ENCODE data around the gene SPATA17.
"Not testable (repeated sequence)": the region's sequence is repeated elsewhere in the genome, so short reads cannot be mapped to it uniquely, and the experiment has no call there.

SPATA17 gene

DNA sequence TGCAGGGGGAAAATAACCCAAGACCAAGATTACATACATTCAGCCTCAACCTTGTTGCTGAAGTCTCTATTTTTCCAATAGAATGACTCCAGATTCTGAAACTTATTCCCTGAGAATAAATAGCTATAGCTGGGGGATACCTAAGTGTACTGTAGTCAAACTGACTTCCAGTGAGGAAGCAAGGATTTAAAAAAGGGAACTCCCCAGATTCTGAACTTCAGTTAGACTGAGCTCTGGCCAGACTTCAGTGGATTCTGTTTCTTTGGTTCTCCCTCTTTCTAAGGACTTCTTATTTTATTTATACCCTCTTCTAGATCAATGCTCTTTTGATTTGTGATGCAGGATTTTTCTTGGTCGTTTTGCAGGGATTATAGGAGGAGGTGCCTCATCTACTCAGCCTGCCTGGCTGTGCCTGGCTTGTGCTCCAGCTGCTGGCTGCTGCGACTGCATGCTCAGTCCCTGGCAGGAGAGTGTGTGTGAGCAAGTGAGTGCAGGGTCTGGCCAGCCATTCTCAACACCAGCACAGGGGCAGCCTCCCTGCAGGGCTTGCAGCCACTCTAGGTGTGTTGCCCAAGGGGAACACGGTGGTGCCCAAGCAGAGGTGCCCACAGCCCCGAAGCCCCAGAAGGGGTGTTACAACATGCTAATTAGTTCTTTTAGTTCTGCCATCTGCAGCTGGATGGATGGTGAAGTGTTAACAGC, 43.0 kb downstream of the SPATA17 start:
- TF ChIP-seq ZFX (IDR thresholded peaks at IDR 0.05): no peak
- TF ChIP-seq, protein P1, sequence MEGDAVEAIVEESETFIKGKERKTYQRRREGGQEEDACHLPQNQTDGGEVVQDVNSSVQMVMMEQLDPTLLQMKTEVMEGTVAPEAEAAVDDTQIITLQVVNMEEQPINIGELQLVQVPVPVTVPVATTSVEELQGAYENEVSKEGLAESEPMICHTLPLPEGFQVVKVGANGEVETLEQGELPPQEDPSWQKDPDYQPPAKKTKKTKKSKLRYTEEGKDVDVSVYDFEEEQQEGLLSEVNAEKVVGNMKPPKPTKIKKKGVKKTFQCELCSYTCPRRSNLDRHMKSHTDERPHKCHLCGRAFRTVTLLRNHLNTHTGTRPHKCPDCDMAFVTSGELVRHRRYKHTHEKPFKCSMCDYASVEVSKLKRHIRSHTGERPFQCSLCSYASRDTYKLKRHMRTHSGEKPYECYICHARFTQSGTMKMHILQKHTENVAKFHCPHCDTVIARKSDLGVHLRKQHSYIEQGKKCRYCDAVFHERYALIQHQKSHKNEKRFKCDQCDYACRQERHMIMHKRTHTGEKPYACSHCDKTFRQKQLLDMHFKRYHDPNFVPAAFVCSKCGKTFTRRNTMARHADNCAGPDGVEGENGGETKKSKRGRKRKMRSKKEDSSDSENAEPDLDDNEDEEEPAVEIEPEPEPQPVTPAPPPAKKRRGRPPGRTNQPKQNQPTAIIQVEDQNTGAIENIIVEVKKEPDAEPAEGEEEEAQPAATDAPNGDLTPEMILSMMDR (conservative IDR thresholded peaks at IDR 0.05): no peak
- no peak overlapping the region for H3K27ac ChIP-seq

DNA sequence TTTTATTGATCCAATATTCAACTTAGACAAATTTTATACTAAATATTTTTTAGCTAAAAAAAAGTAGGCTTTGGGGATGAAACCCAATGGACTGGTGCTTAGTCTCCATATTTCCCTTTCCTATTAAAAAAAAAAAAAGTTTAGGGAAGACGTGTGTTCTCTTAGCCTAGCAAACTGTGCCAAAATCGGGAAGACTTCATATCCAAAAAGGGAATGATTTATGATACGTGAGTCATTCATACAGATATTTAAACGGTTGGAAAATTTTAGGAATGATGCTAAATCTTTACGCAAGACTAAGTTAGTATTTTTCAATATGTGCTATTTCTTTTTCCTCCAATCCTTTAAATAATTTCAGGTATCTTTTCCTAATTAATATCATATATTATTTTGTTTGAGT, 50.7 kb downstream of the SPATA17 start:
- no peak for TF ChIP-seq ZFX (IDR thresholded peaks at IDR 0.05)
- TF ChIP-seq, protein P1 (conservative IDR thresholded peaks at IDR 0.05): no peak

DNA sequence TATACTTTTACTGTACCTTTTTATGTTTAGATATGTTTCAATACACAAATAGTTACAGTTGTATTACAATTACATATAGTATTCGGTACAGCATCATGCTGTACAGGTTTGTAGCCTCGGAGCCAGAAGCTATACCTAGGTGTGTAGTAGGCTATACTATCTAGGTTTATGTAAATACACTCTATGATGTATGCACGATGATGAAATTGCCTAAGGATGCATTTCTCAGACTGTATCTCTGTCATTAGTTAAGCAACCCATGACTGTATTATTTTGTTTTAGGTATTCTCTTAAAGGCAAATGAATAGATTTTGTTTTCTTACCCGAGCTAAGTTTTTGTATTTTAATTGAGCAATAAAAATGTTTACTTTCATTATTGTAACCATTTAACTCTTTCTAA, 56.4 kb downstream of the SPATA17 start:
- no peak overlapping the region for H3K27ac ChIP-seq
- TF ChIP-seq, protein P1 (conservative IDR thresholded peaks at IDR 0.05): no peak
- TF ChIP-seq ZFX (IDR thresholded peaks at IDR 0.05): no peak

More for the DNA sequence above, 50.7 kb downstream of the SPATA17 start:
- H3K27ac ChIP-seq: no peak overlapping the region

DNA sequence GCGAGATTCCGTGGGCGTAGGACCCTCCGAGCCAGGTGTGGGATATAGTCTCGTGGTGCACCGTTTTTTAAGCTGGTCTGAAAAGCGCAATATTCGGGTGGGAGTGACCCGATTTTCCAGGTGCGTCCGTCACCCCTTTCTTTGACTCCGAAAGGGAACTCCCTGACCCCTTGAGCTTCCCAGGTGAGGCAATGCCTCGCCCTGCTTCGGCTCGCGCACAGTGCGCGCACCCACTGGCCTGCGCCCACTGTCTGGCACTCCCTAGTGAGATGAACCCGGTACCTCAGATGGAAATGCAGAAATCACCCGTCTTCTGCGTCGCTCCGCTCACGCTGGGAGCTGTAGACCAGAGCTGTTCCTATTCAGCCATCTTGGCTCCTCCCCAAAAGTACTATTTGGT, 65.0 kb downstream of the SPATA17 start:
- not testable (repeated sequence) for H3K27ac ChIP-seq

DNA sequence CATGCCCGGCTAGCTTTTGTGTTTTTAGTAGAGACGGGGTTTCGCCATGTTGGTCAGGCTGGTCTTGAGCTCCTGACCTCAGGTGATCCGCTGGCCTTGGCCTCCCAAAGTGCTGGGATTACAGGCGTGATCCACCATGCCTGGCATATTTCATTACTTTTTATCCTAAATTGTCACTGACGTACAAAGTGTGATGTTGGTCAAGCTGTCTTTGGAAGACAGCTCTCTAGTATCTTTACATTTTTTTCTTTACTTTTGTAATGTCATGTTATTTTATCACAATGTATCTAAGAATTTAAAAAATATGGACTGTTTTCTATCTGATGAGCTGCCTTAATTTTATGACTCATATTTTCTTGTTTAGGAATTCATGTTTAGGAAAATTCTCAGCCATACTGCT, 72.2 kb downstream of the SPATA17 start:
- no peak overlapping the region for H3K27ac ChIP-seq
- TF ChIP-seq ZFX (IDR thresholded peaks at IDR 0.05): no peak
- TF ChIP-seq, protein P1 (conservative IDR thresholded peaks at IDR 0.05): no peak

DNA sequence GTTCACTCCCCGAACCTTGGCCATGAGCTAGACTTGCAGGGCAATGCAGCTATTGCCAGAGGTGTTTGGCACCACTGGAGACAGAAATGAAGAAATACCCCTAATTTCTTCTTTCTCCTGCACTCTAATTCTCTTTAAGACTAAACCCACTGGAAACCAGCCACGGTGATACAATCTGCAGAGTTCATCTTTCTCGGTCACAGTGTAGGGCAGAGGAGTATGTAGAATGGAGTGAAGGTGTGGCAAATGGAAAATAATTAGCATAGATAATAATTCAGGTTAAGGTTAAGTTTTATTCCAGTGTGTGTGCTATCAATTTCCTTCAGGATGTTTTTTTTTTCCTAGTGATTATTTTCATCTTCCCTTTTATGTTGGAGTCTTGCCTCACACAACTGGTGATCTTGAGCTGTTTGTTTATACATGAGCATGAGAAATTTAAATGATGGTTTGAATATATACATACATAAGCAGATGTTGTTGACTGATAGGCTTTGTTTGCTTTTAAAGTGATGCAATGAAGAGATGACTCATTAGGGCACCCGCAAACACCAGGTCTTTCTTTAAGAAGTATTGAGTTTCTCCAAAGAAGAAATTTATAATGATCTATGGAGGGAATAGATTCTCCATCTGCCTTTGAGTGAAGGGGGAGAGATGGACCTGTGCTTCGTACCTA, 81.9 kb downstream of the SPATA17 start:
- H3K27ac ChIP-seq: no peak overlapping the region
- TF ChIP-seq, protein P1 (conservative IDR thresholded peaks at IDR 0.05): no peak
- TF ChIP-seq ZFX (IDR thresholded peaks at IDR 0.05): no peak

DNA sequence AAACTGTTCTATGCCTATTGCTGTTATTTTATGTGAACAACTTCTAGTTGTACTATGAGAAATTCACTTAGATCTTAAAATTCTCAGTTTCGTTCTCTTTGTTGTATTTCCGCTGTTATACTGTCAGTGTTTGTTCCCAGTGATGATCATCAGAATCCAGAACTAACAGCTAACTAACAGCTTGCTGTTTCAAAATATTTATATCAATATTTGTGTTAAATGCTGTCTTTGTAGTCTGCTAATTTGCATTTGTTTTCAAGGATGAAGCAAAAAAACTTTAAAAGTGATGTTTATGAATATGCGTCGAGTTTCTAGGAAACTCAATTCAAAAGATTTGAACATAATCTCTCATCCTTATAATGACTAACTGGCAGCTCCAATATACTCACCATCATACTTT, 84.5 kb downstream of the SPATA17 start:
- TF ChIP-seq, protein P1 (conservative IDR thresholded peaks at IDR 0.05): no peak
- TF ChIP-seq ZFX (IDR thresholded peaks at IDR 0.05): no peak
- no peak overlapping the region for H3K27ac ChIP-seq

DNA sequence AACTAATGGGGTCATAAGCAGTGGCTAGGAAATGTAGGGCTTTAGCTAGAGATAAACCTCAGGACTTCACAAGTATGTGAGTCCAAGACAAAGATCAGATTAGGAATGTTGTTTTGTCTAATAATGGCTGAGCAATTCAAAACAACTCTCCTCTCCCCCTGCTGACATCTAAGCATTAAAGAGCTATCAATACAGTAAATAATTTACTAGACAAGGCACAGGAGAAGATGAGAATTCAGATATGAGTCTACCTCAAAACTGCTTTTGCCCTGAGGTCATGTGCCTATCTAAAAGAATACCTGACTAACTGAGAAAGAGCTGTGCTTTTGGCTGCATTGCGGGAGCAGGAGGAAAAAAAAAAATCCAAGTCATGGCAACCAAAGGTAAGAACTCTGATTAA, 86.8 kb downstream of the SPATA17 start:
- H3K27ac ChIP-seq: no peak overlapping the region
- TF ChIP-seq, protein P1 (conservative IDR thresholded peaks at IDR 0.05): no peak
- no peak for TF ChIP-seq ZFX (IDR thresholded peaks at IDR 0.05)
